Measurements from ENCODE around the gene SMG1. TPM values are rescaled to one million over a fixed set of nuclear protein-coding genes. Genes with fewer than 3 reads are reported as not detected.

The SMG1 gene
- total and polyA plus RNA-seq, 4 donors: 5.3 to 70.8 (median 22.3) TPM

GRCh38 chr16:18953547-18953946 is 27.3 kb upstream of the SMG1 start:
- Histone ChIP-seq H3K4me3 (ENCODE audit: low read depth in 1 of 3, low read length in 3 of 3) (no peak overlapping the region), H3K36me3 (ENCODE audit: control insufficient read depth in 4 of 4, insufficient read depth in 3 of 4, low read depth in 1 of 4, low read length in 3 of 4) (no peaks in the 10 kb centered on the region), H3K9ac (ENCODE audit: low read depth in 1 of 2, low read length in 2 of 2) (no peak overlapping the region), H3K9me3 (ENCODE audit: control insufficient read depth in 4 of 4, low read length in 3 of 4) (no peaks in the 10 kb centered on the region), H3K27ac (ENCODE audit: low read depth in 1 of 2, low read length in 2 of 2) (no peak overlapping the region), H3K27me3 (ENCODE audit: control insufficient read depth in 4 of 4, insufficient read depth in 4 of 4, low read length in 3 of 4) (no peaks in the 10 kb centered on the region), H3K4me1 (ENCODE audit: control insufficient read depth in 4 of 4, insufficient read depth in 4 of 4, low read length in 3 of 4) (no peaks in the 10 kb centered on the region)
- no peak for TF ChIP-seq FOXA1 (IDR thresholded peaks at IDR 0.05)
- no peak for TF ChIP-seq MAX (IDR thresholded peaks at IDR 0.05)
- TF ChIP-seq HNF4G (IDR thresholded peaks at IDR 0.05): no peak
- TF ChIP-seq YY1 (IDR thresholded peaks at IDR 0.05): no peak
- no peak for TF ChIP-seq ATF3 (IDR thresholded peaks at IDR 0.05)
- TF ChIP-seq ZBTB33 (IDR thresholded peaks at IDR 0.05): no peak
- TF ChIP-seq CTCF (IDR thresholded peaks at IDR 0.05; ENCODE audit: low read depth, low read length, missing input control): no peak
- TF ChIP-seq GABPA (IDR thresholded peaks at IDR 0.05 in 1 of 2, conservative IDR thresholded peaks at IDR 0.05 in 1 of 2): no peak
- TF ChIP-seq RXRA (IDR thresholded peaks at IDR 0.05): no peak
- TF ChIP-seq EGR1 (IDR thresholded peaks at IDR 0.05; ENCODE audit: low read depth in 2 of 2): no peak
- TF ChIP-seq FOXA2 (IDR thresholded peaks at IDR 0.05): no peak
- no peak for TF ChIP-seq JUND (IDR thresholded peaks at IDR 0.05)
- no peak for TF ChIP-seq RAD21 (IDR thresholded peaks at IDR 0.05)
- DNase-seq (ENCODE audit: low spot score): no peak

GRCh38 chr16:18950469-18951185 is 24.4 kb upstream of the SMG1 start:
- Histone ChIP-seq H3K4me3 (ENCODE audit: low read depth in 1 of 3, low read length in 3 of 3) (no peak overlapping the region), H3K9me3 (ENCODE audit: control insufficient read depth in 4 of 4, low read length in 3 of 4) (no peaks in the 10 kb centered on the region), H3K9ac (ENCODE audit: low read depth in 1 of 2, low read length in 2 of 2) (no peak overlapping the region), H3K27me3 (ENCODE audit: control insufficient read depth in 4 of 4, insufficient read depth in 4 of 4, low read length in 3 of 4) (no peaks in the 10 kb centered on the region), H3K36me3 (ENCODE audit: control insufficient read depth in 4 of 4, insufficient read depth in 3 of 4, low read depth in 1 of 4, low read length in 3 of 4) (no peaks in the 10 kb centered on the region), H3K4me1 (ENCODE audit: control insufficient read depth in 4 of 4, insufficient read depth in 4 of 4, low read length in 3 of 4) (peaks cover 0 to 3% (median 0%) of the 10 kb centered on the region in 4 donors), H3K27ac (ENCODE audit: low read depth in 1 of 2, low read length in 2 of 2) (no peak overlapping the region)
- DNase-seq (ENCODE audit: low spot score): no peak
- 90% methylated on average over 11 of the region's 11 CpGs for WGBS
- TF ChIP-seq ZBTB33 (IDR thresholded peaks at IDR 0.05) (no peak), RXRA (IDR thresholded peaks at IDR 0.05) (no peak)
